ENCODE results near the gene KRTAP10-7. TPM values are rescaled to one million over a fixed set of nuclear protein-coding genes. Genes with fewer than 3 reads are reported as not detected.

KRTAP10-7 gene
- total RNA-seq, 2 experiments from 2014 or later: not detected

DNA sequence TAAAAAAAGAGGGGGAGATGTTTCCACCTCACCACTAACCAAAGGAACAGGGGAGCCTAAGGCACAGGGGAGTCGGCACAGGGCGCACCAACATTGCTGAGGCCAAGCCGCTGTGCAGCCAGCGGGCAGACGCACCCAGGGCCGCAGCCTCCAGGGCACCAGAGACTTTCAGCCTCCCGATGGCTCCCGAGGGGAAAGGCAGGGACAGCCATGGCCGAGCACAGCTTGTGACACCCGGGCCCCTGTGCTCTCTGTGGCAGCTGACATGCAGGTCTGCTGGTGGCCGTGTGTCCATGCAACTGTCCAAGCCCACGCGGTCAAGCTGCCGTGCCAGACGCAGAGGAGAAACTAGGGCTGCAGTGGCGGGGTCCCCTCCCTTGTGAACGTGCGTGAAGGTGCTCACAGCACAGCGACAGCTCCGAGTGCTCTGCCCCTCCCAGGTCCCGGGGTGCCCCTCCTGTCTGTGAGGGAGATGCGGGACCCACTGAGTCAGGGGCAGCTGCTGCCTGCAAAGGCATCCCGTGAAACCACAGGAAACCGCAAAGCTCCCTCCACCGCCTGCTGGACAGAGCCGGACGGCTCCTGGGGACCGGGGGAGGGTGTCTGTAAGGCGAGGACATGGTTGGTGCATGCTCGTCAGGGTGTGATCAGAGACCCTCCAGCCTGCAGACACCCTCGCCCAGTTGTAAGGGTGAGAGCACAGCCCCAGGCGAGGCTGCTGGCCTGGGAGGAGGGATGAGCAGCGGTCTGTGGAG lies 48.3 kb downstream of the KRTAP10-7 start:
- H3K27ac Mint-ChIP-seq: no peak overlapping the region
- H3K4me1 Mint-ChIP-seq: peaks cover 2% of the 10 kb centered on the region
- H3K36me3 Mint-ChIP-seq: peaks cover 9% of the 10 kb centered on the region
- POLR2A ChIA-PET: no interaction called here
- ATAC-seq (ENCODE audit: low read depth) (no peak), DNase-seq (no peak)
- H3K27me3 Mint-ChIP-seq: no peaks in the 10 kb centered on the region
- peaks cover 13% of the 10 kb centered on the region for H3K9me3 Mint-ChIP-seq
- H3K4me3 Mint-ChIP-seq: no peak overlapping the region

GRCh38 chr21:44649521-44650100 lies 49.2 kb downstream of the KRTAP10-7 start:
- POLR2A ChIA-PET: no interaction called here
- Mint-ChIP-seq H3K4me1 (peaks cover 9% of the 10 kb centered on the region), H3K9me3 (peaks cover 17% of the 10 kb centered on the region), H3K27ac (no peak overlapping the region), H3K4me3 (no peak overlapping the region), H3K36me3 (peaks cover 7% of the 10 kb centered on the region), H3K27me3 (no peaks in the 10 kb centered on the region)
- ATAC-seq (ENCODE audit: low read depth) (no peak), DNase-seq (no peak)

DNA sequence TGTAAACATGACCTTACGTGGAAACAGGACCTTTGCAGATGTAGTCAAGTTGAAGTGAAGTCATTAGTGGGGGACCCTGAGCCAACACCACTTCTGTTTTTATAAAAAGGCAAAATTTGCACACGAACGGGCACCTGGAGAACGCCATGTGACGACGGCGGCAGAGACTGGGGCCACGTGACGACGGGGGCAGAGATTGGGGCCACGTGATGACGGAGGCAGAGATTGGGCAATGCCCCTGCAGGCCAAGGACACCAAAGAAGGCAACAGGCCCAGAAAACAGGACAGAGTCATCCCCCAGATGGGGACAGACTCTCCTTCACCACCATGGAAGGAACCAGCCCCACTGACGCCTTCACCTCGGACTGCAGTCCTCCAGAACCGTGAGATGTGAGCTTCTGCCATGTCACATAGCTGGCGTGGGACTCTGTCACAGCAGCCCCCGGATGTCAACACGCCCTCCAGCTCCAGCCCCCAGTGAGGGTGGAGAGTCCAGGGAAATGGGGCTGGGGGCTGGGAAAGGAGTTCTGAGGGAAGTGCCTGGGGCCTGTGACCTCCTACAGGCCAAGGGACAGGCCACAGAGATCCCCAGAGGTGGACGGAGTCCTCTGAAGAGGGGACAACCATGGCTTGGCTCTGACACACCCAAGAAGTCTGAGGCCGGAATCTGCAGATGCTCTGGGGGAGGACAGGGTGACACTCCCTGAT lies 50.0 kb downstream of the KRTAP10-7 start:
- POLR2A ChIA-PET: no interaction called here
- DNase-seq: no peak
- ATAC-seq (ENCODE audit: low read depth): no peak
- Mint-ChIP-seq H3K27ac (no peak overlapping the region), H3K9me3 (peaks cover 15% of the 10 kb centered on the region), H3K4me1 (peaks cover 11% of the 10 kb centered on the region), H3K36me3 (peaks cover 2% of the 10 kb centered on the region), H3K27me3 (no peaks in the 10 kb centered on the region), H3K4me3 (no peak overlapping the region)

DNA sequence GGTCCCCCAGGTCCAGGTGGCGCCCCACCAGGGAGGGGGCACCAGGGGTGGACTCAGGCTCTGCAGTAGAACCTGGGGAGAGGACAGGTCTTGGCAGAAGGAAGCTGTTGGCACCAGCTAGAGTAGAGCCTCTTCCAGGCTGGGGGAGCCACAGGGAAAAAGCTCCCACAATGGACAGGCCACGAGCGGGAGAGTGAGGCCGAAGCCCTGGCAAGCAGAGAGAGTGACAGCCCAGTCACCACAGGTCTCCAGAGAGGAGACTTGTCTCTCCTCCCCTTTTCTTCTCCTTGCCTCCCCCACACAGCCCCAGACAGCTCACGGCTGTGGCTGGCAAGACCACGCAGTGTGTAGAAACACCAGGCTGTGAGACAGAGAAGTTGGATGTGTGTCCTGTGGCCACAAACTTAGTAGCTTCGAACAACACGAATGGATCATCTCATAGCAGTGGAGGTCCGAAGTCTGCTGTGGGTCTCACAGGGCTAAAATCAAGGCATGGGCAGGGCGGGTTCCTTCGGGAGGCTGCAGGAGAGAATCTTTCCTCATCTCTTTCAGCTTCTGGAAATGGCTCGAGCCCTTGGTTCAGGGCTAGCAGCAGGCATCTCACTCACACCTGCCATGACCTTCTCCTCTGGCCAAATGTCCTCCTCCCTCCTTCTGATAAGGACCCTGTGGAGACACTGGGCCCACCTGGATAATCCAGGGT lies 50.7 kb downstream of the KRTAP10-7 start:
- Mint-ChIP-seq H3K36me3 (peaks cover 7% of the 10 kb centered on the region), H3K9me3 (peaks cover 16% of the 10 kb centered on the region), H3K27ac (no peak overlapping the region), H3K4me1 (peaks cover 11% of the 10 kb centered on the region), H3K27me3 (no peaks in the 10 kb centered on the region), H3K4me3 (no peak overlapping the region)
- DNase-seq (no peak), ATAC-seq (ENCODE audit: low read depth) (no peak)
- POLR2A ChIA-PET: no interaction called here

Other genes starting within 250 kb of the KRTAP10-7 start
- 10 to 100 TPM; 29.6 to 31.1 TPM for gene TRPM2, start 247.0 kb upstream of the KRTAP10-7 start, total RNA-seq
- gene LRRC3, start 145.1 kb upstream of the KRTAP10-7 start, total RNA-seq: 1 to 10 TPM; 3.0 to 3.5 TPM
- not detected for gene KRTAP10-1, start 60.4 kb upstream of the KRTAP10-7 start, total RNA-seq
- gene KRTAP10-2, start 49.1 kb upstream of the KRTAP10-7 start, total RNA-seq: not detected
- not detected for gene KRTAP10-3, start 41.8 kb upstream of the KRTAP10-7 start, total RNA-seq
- gene KRTAP10-4, start 26.9 kb upstream of the KRTAP10-7 start, total RNA-seq: not detected
- not detected for gene KRTAP10-5, start 20.0 kb upstream of the KRTAP10-7 start, total RNA-seq
- gene KRTAP10-6, start 8.1 kb upstream of the KRTAP10-7 start, total RNA-seq: not detected
- gene KRTAP10-8, start 11.5 kb downstream of the KRTAP10-7 start, total RNA-seq: not detected
- gene KRTAP10-9, start 26.5 kb downstream of the KRTAP10-7 start, total RNA-seq: not detected
- gene KRTAP10-10, start 36.8 kb downstream of the KRTAP10-7 start, total RNA-seq: not detected
- gene KRTAP10-11, start 45.8 kb downstream of the KRTAP10-7 start, total RNA-seq: not detected
- gene KRTAP12-4, start 54.1 kb downstream of the KRTAP10-7 start, total RNA-seq: not detected
- gene KRTAP12-3, start 57.3 kb downstream of the KRTAP10-7 start, total RNA-seq: not detected
- not detected for gene KRTAP12-2, start 66.3 kb downstream of the KRTAP10-7 start, total RNA-seq
- gene KRTAP12-1, start 81.6 kb downstream of the KRTAP10-7 start, total RNA-seq: not detected
- not detected for gene KRTAP10-12, start 96.6 kb downstream of the KRTAP10-7 start, total RNA-seq
- not detected for gene TSPEAR, start 111.0 kb downstream of the KRTAP10-7 start, total RNA-seq
- 100 to 1,000 TPM; 111 TPM for gene UBE2G2, start 201.2 kb downstream of the KRTAP10-7 start, total RNA-seq
- 10 to 100 TPM; 81.5 to 82.6 TPM for gene SUMO3, start 217.5 kb downstream of the KRTAP10-7 start, total RNA-seq